GM15510 (cell line): ENCODE data around the gene ATP6V0A1.

Source experiments
- POLR2A ChIP-seq: IDR thresholded peaks from 3 replicates; pipeline ENCODE4 v1.6.1; 2011; ENCODE audit warnings: borderline replicate concordance; ENCODE audit not compliant: insufficient read length; ENCODE audit errors: extremely low read depth

The ATP6V0A1 gene

GRCh38 chr17:42463976-42464400, 5.3 kb downstream of the ATP6V0A1 start:
- no peak for TF ChIP-seq POLR2A

DNA sequence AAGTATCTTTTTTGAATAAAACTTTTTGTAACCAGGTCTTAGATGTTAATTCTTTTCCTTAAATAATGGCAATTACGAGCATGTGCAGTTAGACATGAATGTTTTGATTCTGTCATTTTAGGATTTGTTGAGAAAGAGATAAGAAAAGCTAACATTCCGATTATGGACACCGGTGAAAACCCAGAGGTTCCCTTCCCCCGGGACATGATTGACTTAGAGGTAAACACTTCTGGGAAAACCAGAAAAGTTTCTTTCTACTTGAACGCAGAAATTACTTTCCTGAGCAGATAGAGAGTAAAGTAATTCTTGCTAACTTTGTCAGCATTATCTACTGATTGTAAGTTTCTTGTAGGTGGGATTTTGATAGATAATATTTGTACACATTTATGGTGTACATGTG, 9.2 kb downstream of the ATP6V0A1 start:
- no peak for TF ChIP-seq POLR2A

GRCh38 chr17:42472709-42473521, 14.2 kb downstream of the ATP6V0A1 start:
- no peak for TF ChIP-seq POLR2A

- TF ChIP-seq POLR2A: no peak
Observed at GRCh38 chr17:42474276-42474675, 15.6 kb downstream of the ATP6V0A1 start.

- no peak for TF ChIP-seq POLR2A
Observed at GRCh38 chr17:42475121-42475520, 16.4 kb downstream of the ATP6V0A1 start.

DNA sequence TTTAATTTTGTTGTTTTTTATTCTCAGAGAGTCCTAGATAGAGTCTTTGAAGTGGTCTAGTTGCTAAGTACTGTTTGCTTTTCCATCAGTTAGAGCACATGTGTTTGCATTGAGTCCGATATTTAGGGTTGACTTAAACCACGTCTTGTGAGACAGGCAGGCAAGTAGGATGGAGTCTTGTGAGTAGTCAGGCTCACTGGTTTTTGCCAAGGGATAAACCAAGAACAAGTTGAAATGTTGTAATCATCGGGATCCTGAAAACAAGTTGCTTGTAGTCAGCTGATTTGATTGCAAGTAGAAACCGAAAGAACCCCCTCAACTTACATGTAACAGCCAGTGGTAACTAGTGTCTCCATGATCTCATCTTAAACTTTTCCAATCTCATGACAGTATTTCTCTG, 17.2 kb downstream of the ATP6V0A1 start:
- TF ChIP-seq POLR2A: no peak

GRCh38 chr17:42476411-42476810, 17.7 kb downstream of the ATP6V0A1 start:
- TF ChIP-seq POLR2A: no peak

GRCh38 chr17:42477173-42477572, 18.5 kb downstream of the ATP6V0A1 start:
- no peak for TF ChIP-seq POLR2A

GRCh38 chr17:42484304-42484703, 25.6 kb downstream of the ATP6V0A1 start:
- TF ChIP-seq POLR2A: no peak

GRCh38 chr17:42485680-42486079, 27.0 kb downstream of the ATP6V0A1 start:
- no peak for TF ChIP-seq POLR2A

- TF ChIP-seq POLR2A: no peak
Observed at GRCh38 chr17:42488032-42488431, 29.4 kb downstream of the ATP6V0A1 start.

- no peak for TF ChIP-seq POLR2A
Observed at GRCh38 chr17:42493319-42493718, 34.6 kb downstream of the ATP6V0A1 start.

GRCh38 chr17:42494673-42495072, 36.0 kb downstream of the ATP6V0A1 start:
- TF ChIP-seq POLR2A: no peak

- TF ChIP-seq POLR2A: no peak
Observed at GRCh38 chr17:42498828-42499227, 40.1 kb downstream of the ATP6V0A1 start.

DNA sequence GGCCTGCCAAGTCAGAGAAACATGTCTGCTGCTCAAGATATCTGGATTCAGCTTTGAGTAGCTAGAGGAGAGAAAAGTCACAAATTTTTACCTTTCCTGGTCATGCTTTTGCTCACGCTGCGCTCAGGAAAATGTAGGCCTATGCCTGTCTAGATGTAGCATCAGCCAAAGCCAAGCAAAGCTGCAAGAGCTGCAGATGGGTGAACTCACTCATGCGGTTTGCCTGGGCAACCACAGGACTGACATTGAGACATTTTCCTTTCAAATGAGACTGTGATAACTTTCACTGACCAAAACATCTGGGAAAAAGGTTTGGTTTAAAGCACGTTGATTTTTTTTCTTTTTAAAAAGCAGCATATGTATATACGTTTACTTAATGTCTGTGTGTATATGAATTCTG, 43.4 kb downstream of the ATP6V0A1 start:
- TF ChIP-seq POLR2A: no peak

GRCh38 chr17:42502926-42503325, 44.2 kb downstream of the ATP6V0A1 start:
- TF ChIP-seq POLR2A: no peak

- no peak for TF ChIP-seq POLR2A
Observed at GRCh38 chr17:42507671-42508070, 49.0 kb downstream of the ATP6V0A1 start.

- no peak for TF ChIP-seq POLR2A
Observed at GRCh38 chr17:42508426-42509165, 49.9 kb downstream of the ATP6V0A1 start.
